Common myeloid progenitor, CD34-positive (primary cell): ENCODE measurements around the gene USP32.

Experiments used
- CTCF ChIA-PET: fragments of 350-600 bp; sonication (Branson Sonifier 250); formaldehyde crosslinking; loops from one replicate; lab custom pipeline; 2021; ENCODE audit warnings: antibody characterized with exemption; lab: Charles Lee
- POLR2A ChIA-PET: fragments of 350-600 bp; sonication (Branson Sonifier 250); formaldehyde crosslinking; loops from one replicate; lab custom pipeline; 2021; ENCODE audit warnings: antibody characterized with exemption; lab: Charles Lee
- DNase-seq, 3 donors: peaks; one replicate each; pipeline versions ENCODE4 v3.0.0 to v3.0.0-alpha.2; 2013
- H3K27ac ChIP-seq, 2 experiments: 1 replicate in 1 of 2; 2 replicates in 1 of 2; pipeline ENCODE4 v1.7.0; 2013; ENCODE audit warnings: inconsistent platforms in 2 of 2, low read length in 2 of 2, mild to moderate bottlenecking in 2 of 2, low read depth in 1 of 2, moderate library complexity in 1 of 2; ENCODE audit not compliant: severe bottlenecking in 2 of 2, insufficient read depth in 1 of 2, poor library complexity in 1 of 2
- H3K27me3 ChIP-seq, 5 experiments: replicated peaks in 2 of 5; 1 replicate in 3 of 5; 2 replicates in 2 of 5; pipeline versions ENCODE4 v1.6.1 to v1.7.0; 2013; ENCODE audit warnings: low read length in 4 of 5, mild to moderate bottlenecking in 2 of 5, moderate library complexity in 2 of 5, inconsistent platforms in 1 of 5; ENCODE audit not compliant: insufficient read depth in 5 of 5, control insufficient read depth in 4 of 5
- H3K36me3 ChIP-seq, 4 experiments: 1 replicate in 2 of 4; 2 replicates in 2 of 4; pipeline versions ENCODE4 v1.6.1 to v1.7.0; 2013; ENCODE audit warnings: low read length in 3 of 4, control low read depth in 1 of 4, mild to moderate bottlenecking in 1 of 4; ENCODE audit not compliant: control insufficient read depth in 4 of 4, insufficient read depth in 4 of 4
- H3K4me1 ChIP-seq, 4 experiments: 1 replicate in 3 of 4; 2 replicates in 1 of 4; pipeline versions ENCODE4 v1.6.1 to v1.7.1; 2013; ENCODE audit warnings: low read length in 3 of 4, mild to moderate bottlenecking in 3 of 4, control low read depth in 1 of 4, inconsistent platforms in 1 of 4, moderate library complexity in 1 of 4; ENCODE audit not compliant: control insufficient read depth in 4 of 4, insufficient read depth in 4 of 4; ENCODE audit errors: control extremely low read depth in 1 of 4
- H3K4me3 ChIP-seq, 7 experiments: 1 replicate in 4 of 7; 2 replicates in 3 of 7; pipeline versions ENCODE4 v1.5.1 to v1.7.0; 2013; ENCODE audit warnings: mild to moderate bottlenecking in 7 of 7, low read length in 6 of 7, moderate library complexity in 6 of 7, inconsistent platforms in 2 of 7, low read depth in 2 of 7, control low read depth in 1 of 7; ENCODE audit not compliant: insufficient read depth in 4 of 7, control insufficient read depth in 1 of 7; ENCODE audit errors: extremely low read depth in 1 of 7
- H3K9me3 ChIP-seq, 5 experiments: 1 replicate in 4 of 5; 2 replicates in 1 of 5; pipeline versions ENCODE4 v1.6.1 to v1.7.1; 2013; ENCODE audit warnings: low read length in 4 of 5, mild to moderate bottlenecking in 2 of 5, inconsistent platforms in 1 of 5, low read depth in 1 of 5, moderate library complexity in 1 of 5; ENCODE audit not compliant: control insufficient read depth in 4 of 5, insufficient read depth in 2 of 5; ENCODE audit errors: control extremely low read depth in 1 of 5
- WGBS: methylation state at CpG from one replicate; pipeline ENCODE4 v1.1.5; 2013; ENCODE audit not compliant: insufficient coverage; 5-methylcytosine and 5-hydroxymethylcytosine counted together

Gene USP32

GRCh38 chr17:60165223-60165622, 226.7 kb downstream of the USP32 start:
- no peaks in the 10 kb centered on the region for H3K9me3 ChIP-seq
- H3K36me3 ChIP-seq, result no peaks in the 10 kb centered on the region
- H3K4me1 ChIP-seq, result peaks cover 6 to 51% (median 24%) of the 10 kb centered on the region in 4 experiments
- CTCF ChIA-PET, result no interaction called here
- H3K27ac ChIP-seq, result no peak overlapping the region
- H3K27me3 ChIP-seq, result no peaks in the 10 kb centered on the region
- H3K4me3 ChIP-seq, result no peak overlapping the region
- DNase-seq, result no peak
- POLR2A ChIA-PET, result no interaction called here
- 76% methylated on average over 4 of the region's 5 CpGs for WGBS

GRCh38 chr17:60164697-60165096, 227.2 kb downstream of the USP32 start:
- Histone ChIP-seq H3K36me3 (no peaks in the 10 kb centered on the region), H3K27me3 (no peaks in the 10 kb centered on the region), H3K4me3 (no peak overlapping the region), H3K9me3 (no peaks in the 10 kb centered on the region), H3K4me1 (peaks cover 6 to 49% (median 24%) of the 10 kb centered on the region in 4 experiments), H3K27ac (no peak overlapping the region)
- CTCF ChIA-PET, result no interaction called here
- WGBS, result 100% methylated on average over 3 of the region's 5 CpGs
- DNase-seq, result no peak
- POLR2A ChIA-PET, result no interaction called here

- Histone ChIP-seq H3K9me3 (no peaks in the 10 kb centered on the region), H3K4me3 (no peak overlapping the region), H3K27me3 (no peaks in the 10 kb centered on the region), H3K27ac (no peak overlapping the region), H3K4me1 (peaks cover 6 to 49% (median 24%) of the 10 kb centered on the region in 4 experiments), H3K36me3 (no peaks in the 10 kb centered on the region)
- POLR2A ChIA-PET, result no interaction called here
- no peak for DNase-seq
- CTCF ChIA-PET, result interaction anchor here (0.9 kb wide), 1 partner anchor 13 kb away, joined by 3 read pairs; no protein-coding TSS in a partner anchor
- WGBS, result 90% methylated on average over 4 of the region's 6 CpGs
Measured at GRCh38 chr17:60164164-60164563, 227.8 kb downstream of the USP32 start.

DNA sequence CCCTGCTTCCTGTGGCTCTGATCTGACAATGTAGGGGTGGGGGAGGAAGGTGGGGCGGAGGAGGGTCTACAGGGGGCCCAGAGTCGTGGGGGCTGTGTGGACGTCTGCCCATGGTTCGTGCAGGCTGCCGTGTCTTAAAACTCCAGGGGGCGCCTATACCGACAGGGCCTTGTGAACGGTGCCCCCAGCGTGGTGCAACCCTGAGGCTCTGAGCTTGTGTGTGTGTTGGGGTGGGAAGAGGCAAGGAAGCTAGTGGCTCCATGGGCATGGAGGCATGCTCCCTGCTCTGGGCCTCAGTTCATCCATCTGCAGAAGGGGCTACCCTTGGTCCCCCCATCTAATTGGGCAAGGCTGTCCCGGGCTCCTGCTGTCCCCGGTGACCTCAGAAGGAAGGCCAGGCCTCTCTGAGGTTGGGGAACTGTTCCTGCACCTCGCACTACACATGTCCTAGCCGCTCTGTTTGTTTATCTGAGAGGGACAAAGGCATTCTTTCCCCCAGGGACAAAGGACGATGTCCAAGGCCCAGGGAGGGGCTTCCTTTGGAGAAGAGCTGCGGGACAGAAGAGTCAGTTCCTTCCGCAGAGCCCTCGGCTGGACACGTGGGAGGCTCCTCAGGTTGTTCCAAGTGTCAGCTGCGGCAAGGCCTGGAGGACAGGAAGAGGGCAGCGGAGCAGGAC, 228.7 kb downstream of the USP32 start:
- no peak overlapping the region for H3K27ac ChIP-seq
- POLR2A ChIA-PET, result no interaction called here
- CTCF ChIA-PET, result interaction anchor here (0.7 to 1.0 kb wide), 3 partner anchors 9 to 12 kb away, joined by 3 to 5 read pairs (median 3); no protein-coding TSS in a partner anchor
- no peak overlapping the region for H3K4me3 ChIP-seq
- H3K9me3 ChIP-seq, result no peaks in the 10 kb centered on the region
- no peaks in the 10 kb centered on the region for H3K36me3 ChIP-seq
- DNase-seq, result peak in 2 of 3 donors; percentile 31 to 33
- no peaks in the 10 kb centered on the region for H3K27me3 ChIP-seq
- 94% methylated on average over 12 of the region's 20 CpGs for WGBS
- H3K4me1 ChIP-seq, result peaks cover 6 to 49% (median 24%) of the 10 kb centered on the region in 4 experiments

DNA sequence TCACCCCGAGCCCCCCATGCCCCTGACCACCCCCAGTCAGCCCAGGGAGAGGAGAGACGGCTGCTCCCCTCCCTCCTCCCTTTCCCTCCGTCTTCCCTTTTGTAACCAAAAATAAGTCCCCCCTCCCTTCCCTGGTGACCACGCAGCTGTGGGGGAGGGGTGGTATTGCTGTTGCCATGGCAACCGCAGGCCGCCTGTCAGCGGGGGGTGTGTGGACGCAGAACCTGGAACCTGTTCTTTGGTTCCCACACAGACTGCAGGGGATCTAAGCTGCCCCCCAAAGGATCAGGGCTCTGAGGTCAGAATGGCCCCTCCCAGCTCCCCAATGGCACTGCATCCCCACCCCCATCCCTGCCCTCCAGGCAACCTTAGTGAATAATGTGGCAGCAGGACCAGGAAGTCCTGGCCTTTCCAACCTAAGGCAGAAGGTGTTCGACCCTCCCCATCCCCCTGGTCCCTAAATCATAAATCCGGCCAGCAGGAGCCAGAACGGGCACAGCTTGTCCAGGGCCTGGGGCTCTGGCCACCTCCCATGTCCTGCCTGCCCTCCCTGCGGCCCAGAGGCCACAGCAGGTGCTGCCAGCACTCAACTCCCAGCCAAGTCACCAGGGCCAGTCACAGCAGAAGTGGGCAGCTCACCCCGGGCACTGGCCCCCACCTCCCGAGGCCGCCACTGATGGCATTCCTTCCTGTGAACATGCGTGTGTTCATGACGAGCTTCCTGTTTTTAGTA, 230.2 kb downstream of the USP32 start:
- POLR2A ChIA-PET, result interaction anchor here (0.6 kb wide), 1 partner anchor 9 kb away, joined by 4 read pairs; no protein-coding TSS in a partner anchor
- CTCF ChIA-PET, result interaction anchor here (0.6 to 2.0 kb wide), 6 partner anchors 9 to 1367 kb away, joined by 3 to 6 read pairs (median 3); partner anchors contain the start of genes CA4 and CHCT1
- WGBS, result 21% methylated on average over 10 of the region's 17 CpGs
- H3K9me3 ChIP-seq, result no peaks in the 10 kb centered on the region
- DNase-seq, result peak; percentile 86 to 96 (median 93)
- no peaks in the 10 kb centered on the region for H3K27me3 ChIP-seq
- H3K27ac ChIP-seq, result no peak overlapping the region
- H3K4me1 ChIP-seq, result peaks cover 6 to 44% (median 24%) of the 10 kb centered on the region in 4 experiments
- H3K4me3 ChIP-seq, result peak overlapping the region in 1 of 7 experiments; percentile 6
- no peaks in the 10 kb centered on the region for H3K36me3 ChIP-seq

GRCh38 chr17:60160829-60161501, 231.0 kb downstream of the USP32 start:
- WGBS, result 91% methylated on average over 8 of the region's 10 CpGs
- Histone ChIP-seq H3K27me3 (no peaks in the 10 kb centered on the region), H3K9me3 (no peaks in the 10 kb centered on the region), H3K27ac (no peak overlapping the region), H3K36me3 (no peaks in the 10 kb centered on the region), H3K4me1 (peaks cover 5 to 41% (median 22%) of the 10 kb centered on the region in 4 experiments), H3K4me3 (no peak overlapping the region)
- POLR2A ChIA-PET, result no interaction called here
- no peak for DNase-seq
- CTCF ChIA-PET, result interaction anchor here (0.6 to 2.0 kb wide), 6 partner anchors 9 to 1366 kb away, joined by 3 to 6 read pairs (median 4); partner anchors contain the start of genes CA4 and CHCT1
